ENCODE data around the gene ITGB5.
A peak's percentile ranks its signal among the peaks of the same experiment; 100 is the strongest.
"Not testable (repeated sequence)": the region's sequence is repeated elsewhere in the genome, so short reads cannot be mapped to it uniquely, and the experiment has no call there.

The ITGB5 gene

DNA sequence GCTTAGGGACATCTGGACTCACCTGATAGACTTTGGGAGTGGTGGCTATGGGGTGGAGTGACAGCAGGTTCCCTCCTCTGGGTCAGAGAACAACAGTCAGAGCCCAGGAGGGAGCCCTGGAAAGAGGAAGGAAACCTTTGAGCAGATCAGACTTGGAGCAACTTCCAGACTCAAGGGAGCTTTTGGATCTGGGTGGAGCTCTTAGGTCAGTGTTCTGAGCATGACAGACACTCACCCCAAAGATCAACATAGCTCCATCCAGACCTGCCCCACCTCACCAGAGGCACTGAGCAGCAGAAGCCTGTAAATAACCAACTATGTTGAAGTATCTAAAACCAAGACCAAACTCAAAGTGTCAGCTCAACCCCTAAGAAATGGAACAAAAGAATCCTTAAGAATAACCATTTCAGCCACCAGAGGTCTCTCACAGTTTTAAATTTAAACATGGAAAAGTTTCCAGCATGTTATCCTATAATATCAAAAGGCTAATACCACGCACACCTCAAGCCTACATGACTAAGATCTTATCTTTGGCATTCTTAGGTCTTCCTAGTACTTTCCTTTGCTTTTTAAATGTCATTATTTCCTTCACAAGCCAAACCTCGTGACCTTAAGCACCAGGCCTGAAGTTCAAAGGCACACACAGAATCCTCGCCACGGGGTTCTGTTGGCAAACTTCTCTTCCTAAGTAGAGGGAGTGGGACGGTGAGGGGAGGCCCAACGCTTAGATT, 100.5 kb downstream of the ITGB5 start:
- no peak overlapping the region for H3K4me3 ChIP-seq (ENCODE audit: control insufficient read depth, low read depth, low read length)
- peak; percentile 52 for TF ChIP-seq CTCF (conservative IDR thresholded peaks at IDR 0.05; ENCODE audit: control insufficient read depth, insufficient read depth, low read depth, low read length)
- peak; percentile 69 for DNase-seq (ENCODE audit: low read depth)

DNA sequence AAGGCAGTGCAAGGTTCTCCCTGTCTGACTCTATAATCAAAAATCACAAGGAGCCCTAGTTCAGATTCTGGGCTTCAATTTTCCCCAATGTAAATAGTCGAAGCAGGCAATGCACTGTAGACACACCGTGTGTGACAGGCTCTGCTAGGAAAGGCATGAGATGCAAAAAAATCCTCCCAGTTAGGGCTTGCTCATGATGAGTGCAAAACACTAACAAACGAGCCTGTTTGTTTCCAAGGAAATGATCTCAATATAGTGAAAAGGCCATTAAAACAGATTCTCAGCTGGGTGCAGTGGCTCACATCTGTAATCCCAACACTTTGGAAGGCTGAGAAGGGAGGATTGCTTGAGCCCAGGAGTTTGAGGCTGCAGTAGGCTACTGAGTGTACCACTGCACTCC, 101.2 kb downstream of the ITGB5 start:
- TF ChIP-seq CTCF (conservative IDR thresholded peaks at IDR 0.05; ENCODE audit: control insufficient read depth, insufficient read depth, low read depth, low read length) = no peak
- DNase-seq (ENCODE audit: low read depth) = no peak
- H3K4me3 ChIP-seq (ENCODE audit: control insufficient read depth, low read depth, low read length) = no peak overlapping the region

DNA sequence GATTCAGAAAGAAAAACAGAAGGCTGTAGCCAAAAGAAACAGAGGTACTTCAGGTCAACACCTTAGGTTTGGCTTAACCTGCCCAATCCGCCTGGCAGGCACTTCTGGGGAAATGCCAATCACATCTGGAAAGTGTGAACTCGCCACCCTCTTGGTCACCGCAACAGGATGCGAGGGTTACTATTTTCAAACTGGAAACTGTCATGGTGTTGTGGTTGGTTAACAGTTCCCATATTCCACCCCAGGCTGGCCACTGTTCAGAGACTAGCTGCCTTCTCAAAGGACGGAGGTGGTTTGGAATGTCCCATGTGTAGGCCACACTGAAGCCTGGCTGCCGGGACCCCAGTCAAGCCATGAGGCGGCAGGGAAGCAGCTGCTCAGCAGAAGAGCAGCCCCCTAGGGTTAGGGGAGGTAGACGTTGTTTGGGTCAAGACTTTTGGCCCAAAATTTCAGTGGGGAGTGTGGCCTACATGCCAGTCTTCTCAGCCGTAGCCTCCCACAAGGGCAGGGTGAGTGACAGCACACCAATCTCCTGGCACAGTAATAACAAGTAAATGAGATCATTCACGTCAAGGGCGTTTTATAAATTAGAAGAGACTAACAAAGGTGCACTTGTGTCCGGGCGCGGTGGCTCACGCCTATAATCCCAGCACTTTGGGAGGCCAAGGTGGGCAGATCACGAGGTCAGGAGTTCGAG, 102.3 kb downstream of the ITGB5 start:
- no peak for TF ChIP-seq CTCF (conservative IDR thresholded peaks at IDR 0.05; ENCODE audit: control insufficient read depth, insufficient read depth, low read depth, low read length)
- no peak for DNase-seq (ENCODE audit: low read depth)
- H3K4me3 ChIP-seq (ENCODE audit: control insufficient read depth, low read depth, low read length) = no peak overlapping the region

GRCh38 chr3:124783696-124784095, 103.5 kb downstream of the ITGB5 start:
- no peak for DNase-seq (ENCODE audit: low read depth)
- H3K4me3 ChIP-seq (ENCODE audit: control insufficient read depth, low read depth, low read length) = no peak overlapping the region
- TF ChIP-seq CTCF (conservative IDR thresholded peaks at IDR 0.05; ENCODE audit: control insufficient read depth, insufficient read depth, low read depth, low read length) = no peak

DNA sequence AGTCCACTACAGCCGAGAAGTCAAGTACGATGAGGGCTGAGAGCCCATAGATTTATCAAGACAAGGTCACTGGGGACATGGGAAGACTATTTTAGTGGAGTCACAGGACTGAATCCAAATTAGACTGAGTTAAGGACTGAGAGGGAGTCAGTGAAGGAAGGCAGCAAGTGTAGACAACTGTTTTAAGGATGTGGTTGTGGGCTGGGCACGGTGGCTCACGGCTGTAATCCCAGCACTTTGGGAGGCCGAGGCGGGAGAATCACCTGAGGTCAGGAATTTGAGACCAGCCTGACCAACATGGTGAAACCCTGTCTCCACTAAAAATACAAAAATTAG, 104.8 kb downstream of the ITGB5 start:
- not testable (repeated sequence) for H3K4me3 ChIP-seq (ENCODE audit: control insufficient read depth, low read depth, low read length); DNase-seq (ENCODE audit: low read depth)

GRCh38 chr3:124781476-124782376, 105.4 kb downstream of the ITGB5 start:
- no peak for TF ChIP-seq CTCF (conservative IDR thresholded peaks at IDR 0.05; ENCODE audit: control insufficient read depth, insufficient read depth, low read depth, low read length)
- no peak for DNase-seq (ENCODE audit: low read depth)

More at GRCh38 chr3:124781476-124782376, 105.4 kb downstream of the ITGB5 start:
- H3K4me3 ChIP-seq (ENCODE audit: control insufficient read depth, low read depth, low read length) = no peak overlapping the region

All from fibroblast of mammary gland (primary cell).